HG03460 (cell line): ENCODE results near the gene CHRM4.

Source experiments
- ATAC-seq: cut with Tn5 transposase; IDR thresholded peaks from one replicate; pipeline ENCODE4 v1.9.1; 2021; ENCODE audit not compliant: unreplicated experiment

CHRM4 gene

DNA sequence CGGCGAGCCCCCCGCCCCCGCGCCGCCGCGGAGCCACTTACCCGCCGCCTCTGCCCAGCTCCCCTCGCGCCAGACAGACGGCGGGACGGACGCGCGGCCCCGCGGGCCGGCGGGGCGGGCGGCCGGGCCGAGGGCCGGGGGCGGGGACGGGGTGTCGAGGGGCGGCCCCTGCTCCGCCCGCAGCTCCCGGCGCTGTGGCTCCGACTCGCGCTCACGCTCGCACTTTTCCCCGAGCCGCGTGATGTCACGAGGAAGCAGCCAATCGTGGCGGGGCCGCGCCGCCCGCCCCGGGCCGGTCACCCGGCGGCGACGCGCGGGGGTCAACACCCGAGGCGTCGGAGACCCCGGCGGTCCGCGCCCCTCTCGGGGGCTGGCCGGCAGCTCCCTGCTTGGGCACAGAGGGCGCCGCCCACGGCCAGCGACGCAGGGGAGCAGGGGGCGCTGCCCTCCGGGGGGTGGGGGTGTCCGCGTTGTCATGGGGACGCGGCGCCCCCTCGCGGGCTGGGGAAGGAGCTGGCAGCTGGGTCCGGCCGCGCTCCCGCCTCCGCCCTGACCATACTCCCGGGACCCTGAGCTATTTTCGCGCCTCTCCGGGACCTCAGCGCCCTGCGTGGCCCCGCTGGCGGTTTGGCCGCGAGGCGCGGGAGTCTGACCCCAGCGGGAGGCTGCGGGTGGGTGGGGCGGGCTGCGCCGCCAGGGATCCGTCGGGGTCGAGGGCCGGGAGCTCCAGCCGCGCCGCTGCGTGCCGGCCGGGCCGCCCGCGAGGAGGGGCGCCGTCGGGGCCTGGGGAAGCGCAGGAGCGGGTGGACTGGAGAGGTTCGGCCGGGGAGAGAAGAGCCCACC is at the start of gene CHRM4:
CHRM4 (minus strand) TSS at position 199 of the 843 bp plus-strand sequence. CDS start 5,219 bp downstream, outside the sequence.
- no peak for ATAC-seq

DNA sequence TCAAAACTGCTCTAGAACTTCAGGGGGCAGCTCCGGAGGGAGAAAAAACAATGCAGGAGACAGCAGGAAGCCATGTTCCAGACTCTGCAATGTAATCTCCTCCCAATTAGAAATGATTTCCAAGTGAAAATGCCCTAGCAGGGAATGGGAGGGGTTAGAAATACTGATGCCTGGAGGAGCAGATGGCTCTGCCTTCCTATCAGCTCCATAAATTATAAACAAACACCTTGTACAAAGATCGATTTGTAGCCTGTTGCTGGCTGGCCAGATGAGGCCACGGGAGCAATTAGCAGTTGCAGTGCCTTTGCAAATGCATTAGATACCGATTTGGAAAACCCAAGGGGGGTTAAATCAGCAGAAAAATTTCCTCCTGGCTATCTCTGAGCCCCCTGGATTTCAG is 46.6 kb upstream of the CHRM4 start:
- no peak for ATAC-seq

DNA sequence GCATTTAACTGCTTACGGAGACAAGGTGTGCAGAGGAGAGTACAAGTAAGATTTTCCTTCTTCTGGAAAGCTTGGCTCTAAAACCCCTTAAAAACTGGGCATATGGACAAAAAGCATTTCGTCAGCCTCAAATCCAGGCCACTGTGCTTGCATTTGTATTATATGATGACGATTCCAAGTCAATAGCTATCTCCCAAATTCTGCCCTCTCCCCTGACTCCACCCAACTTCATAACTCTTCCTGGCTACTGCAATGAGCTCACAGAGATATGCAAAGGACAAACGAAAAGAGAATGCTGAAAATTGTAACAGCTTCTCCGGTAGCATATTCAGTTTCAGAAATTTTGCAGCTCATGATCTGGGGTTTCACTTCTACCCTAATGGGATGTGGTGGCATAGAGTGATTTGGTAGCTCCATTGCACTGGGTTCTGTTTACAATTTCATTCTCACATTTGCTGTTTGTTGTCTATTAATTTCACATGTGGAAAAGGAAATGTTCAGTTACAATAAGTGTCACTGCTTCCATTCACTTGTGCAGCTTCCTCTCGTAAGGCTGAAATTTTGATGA is 45.6 kb upstream of the CHRM4 start:
- ATAC-seq, result no peak

DNA sequence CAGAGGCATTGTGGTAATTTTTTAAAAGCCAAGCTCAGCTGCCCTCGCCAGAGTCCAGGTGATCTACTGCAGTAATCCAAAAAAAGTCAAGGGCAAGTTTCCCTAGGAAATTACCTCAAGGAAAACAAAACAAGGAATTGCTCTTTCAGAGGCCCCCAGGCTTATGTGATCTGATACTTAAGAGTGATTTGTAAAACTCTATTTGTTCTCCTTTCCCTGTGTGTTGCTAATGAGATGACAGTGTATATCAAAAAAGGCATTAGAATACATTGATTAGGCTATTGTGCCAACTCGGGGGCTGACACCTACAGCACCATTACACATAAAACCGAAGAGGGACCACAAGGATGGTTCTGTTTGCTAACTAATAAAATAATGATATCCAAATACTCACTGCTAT is 44.5 kb upstream of the CHRM4 start:
- no peak for ATAC-seq

DNA sequence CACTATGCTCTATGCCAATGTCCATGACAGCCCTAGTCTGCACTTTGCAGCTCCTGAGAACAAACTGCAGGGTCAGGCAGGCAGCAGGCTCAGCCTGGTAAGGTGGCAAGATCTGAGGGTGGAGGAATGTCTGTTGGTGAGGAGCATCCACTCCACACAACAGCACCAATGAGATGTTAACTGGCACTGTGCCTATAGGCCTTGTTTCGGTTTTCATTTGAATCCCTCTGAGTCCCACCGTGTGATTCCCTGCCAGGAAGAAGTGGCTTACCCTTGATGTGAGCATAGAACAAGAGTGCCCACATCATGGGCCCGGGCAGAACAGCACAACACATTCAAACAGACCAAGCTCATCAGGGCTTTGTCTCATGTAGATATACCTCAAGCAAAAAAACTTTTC is 44.1 kb upstream of the CHRM4 start:
- ATAC-seq, result no peak

DNA sequence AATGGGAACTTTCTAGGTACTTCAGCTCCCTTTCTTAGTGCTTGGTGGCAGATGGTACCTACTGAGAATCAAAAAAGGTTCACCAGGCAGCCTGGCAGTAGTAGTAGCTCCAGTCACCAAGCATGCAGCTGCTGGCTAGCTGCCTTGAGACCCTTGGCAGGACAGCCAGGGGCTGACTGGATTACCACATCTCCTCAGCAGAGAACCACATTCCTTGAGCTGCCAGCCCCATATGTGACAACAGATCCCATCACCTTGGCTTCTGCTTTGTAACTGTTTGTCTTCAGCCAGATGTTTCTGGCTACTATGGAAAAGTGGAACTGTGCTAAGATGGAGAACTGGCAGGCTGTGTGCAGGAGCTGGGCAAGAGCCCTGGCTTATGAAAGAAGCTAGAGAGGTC is 39.6 kb upstream of the CHRM4 start:
- ATAC-seq, result no peak

DNA sequence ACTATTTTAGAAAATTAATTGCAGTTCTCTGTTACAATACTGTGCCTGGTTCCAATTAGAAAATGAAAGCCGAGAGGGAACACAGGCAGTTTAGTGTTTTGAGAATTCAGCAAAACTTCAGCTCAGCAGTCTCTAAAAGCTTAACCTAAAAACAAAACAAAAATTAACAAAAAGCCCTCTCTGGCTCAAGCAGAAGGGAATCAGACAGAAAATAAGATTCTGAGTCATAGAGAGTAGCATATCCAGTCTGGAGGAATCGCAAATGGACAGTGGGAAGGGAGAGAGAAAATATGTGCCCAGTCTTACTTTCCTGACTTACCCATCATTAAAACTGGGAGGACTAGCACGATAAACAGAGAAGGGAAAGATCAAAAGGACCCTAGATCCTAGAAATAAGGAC is 38.1 kb upstream of the CHRM4 start:
- ATAC-seq, result no peak

DNA sequence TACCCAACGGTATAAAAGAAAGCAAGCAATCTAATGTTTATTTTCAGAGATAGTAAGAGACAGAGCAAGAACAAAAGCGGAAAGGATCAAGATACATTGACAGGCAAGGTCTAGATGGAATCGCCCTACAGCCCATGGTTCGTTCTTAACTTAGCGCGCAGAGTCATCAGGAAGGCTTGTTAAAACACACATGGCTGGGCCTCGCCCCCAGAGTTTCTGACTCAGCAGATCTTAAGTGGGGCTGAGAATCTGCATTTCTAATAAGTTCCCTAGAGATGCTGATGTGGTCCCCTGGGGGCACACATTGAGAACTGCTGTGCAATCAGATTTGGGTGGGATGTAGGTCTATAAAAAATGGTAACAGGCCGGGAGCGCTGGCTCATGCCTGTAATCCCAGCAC is 35.8 kb upstream of the CHRM4 start:
- ATAC-seq, result no peak

DNA sequence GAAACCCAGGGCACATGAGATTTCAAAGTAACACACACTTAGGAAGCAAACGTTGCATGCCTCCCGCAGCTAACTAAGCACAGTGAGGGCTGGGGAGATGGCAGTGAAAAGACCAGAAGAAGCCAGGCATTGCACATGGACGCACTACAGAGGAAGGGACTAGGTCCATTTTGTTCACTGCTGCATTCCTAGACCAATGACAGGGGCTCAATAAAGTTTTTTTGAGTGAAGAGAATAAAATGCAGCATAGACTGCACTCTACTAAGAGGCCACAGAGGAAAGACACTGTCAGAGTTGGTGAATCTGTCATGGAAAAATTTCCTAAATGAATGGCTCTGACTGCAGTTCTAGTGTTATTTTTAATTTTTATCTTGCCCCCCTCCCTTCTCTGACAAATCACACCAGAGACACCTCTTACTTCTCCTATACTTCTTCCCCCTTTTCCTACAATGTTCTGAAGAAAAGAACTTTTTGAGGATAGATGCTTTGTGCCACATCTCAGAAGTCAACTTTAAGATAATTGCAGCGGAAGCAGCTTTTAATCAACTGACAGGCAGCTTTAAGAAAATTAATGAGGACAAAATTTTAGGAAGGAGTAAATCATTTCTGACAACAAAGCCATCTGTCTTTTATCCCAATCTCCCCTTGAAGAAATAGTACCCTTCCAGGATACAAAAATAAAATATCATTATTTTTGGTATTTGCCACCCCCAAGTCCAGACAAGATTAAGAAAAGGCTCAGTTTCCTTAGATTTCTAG is 34.8 kb upstream of the CHRM4 start:
- ATAC-seq, result no peak

DNA sequence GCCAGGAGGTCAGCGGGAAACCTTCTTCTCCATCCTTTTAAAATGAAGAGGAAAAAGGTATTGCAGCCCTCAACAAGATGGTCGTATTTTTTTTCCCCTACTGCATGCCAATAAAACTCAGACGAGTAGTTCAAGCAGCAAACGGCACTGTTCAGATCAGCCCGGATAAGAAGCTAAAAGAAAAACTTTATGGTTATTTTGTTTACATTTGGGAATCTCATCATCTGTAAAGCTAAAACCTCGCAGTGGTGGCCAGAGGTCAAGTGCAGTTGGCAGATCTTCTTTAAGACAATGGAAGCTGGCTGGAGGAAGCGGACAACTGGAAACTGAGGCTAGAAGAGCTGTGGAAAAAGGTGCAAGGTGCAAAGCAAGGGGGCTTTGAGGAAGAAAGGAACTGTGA is 31.0 kb upstream of the CHRM4 start:
- ATAC-seq, result no peak

DNA sequence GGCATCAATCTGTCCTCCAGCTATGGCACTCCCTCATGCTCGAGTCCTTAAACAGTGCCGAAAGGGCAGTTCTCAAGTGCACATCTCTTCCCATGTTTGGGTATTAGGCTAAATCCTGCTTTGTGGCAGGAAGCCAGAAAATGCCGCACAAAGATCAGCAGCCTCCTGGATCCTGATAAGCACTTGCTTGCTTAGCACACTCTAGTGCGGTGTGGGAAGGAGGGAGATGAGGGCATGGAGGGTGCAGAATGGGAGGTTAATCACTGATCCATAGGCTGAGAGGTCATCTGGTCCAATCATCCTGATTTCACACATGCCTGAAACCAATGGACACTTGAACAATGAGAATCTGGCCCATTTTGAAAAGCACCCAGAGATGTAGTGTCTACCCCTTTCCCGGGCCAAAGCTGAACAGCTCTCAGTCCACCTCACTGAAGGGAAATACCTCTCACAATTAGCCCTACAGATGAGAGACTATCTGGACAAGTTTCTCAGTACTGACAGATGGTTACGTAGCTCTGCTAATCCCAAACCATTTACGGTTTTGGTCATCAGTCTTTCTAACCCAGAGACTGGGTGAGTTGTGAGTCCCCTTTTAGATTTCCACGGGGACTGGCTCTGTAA is 29.8 kb upstream of the CHRM4 start:
- no peak for ATAC-seq

DNA sequence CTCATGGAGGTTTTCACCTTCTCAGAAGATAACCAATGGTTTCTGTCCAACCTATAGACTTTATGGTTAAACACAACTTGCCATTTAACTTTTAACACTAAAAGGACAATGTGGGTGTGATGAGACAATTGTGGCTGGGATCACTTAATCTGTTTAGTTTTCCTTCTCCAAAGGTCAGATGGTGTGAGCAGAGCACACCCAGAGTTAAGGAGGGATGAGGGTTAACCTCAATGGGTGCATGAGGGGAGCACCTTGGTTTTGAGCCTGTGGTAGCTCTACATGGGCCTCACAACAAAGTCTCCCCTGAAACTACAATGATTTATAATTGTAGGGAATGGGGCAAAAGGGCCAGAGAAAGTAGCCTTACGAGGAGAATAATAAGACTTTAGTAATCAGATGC is 28.9 kb upstream of the CHRM4 start:
- ATAC-seq, result no peak

DNA sequence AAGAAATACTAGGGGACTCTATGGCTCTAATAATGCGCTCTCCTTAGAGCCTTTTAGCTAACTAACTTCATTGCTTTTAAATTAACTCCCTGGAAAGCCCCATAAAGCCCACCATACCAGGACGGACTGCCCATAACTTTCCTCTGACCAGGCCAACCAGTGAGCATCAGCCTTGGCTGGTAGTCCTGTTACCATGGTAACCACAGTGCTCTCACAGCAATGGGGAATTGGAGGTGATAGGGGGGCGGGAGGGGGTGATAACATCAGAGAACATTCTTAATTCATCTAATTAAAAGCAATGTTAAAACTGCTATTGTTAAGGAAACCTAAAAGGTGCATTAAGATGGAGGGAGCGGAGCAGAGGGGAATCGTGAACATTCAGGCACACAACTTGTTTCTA is 27.2 kb upstream of the CHRM4 start:
- no peak for ATAC-seq

DNA sequence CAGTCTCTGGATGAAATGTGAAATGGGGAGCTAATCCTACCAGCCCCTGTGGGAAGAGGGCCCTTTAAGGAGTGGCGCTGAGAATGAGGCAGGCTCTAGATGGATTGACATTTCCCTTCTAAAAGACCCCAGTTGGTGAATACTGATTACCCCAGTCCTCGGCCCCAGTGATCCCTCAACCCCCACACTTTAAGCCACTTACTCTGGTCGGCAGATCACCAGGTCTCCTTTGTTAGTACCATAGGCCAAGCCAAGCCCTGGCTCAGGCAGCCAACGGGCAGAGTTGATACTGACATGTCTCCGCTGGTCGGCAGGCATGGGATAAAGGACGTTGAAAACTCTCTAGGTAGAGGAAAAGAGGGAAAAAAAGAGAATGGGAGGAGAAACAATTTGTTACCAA is 26.1 kb upstream of the CHRM4 start:
- no peak for ATAC-seq

DNA sequence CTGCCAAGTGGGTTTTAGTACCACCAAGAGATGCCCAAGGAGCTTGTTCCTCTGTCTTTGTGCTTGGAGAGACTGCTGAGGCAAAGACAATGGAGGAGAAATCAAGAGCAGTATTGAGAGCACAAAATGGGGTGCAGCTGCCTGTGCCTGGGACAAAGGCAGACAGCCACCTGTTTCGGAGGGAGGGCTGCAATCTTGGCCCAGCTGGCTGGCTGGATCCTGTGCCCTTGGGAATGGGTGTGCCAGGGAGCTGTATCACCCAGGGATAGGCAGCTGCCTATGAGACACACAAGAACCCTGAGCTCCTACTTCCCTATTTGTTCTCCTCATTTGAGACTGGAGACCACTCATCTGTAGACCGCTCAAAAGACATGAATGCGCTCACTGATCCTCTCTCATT is 23.3 kb upstream of the CHRM4 start:
- no peak for ATAC-seq

DNA sequence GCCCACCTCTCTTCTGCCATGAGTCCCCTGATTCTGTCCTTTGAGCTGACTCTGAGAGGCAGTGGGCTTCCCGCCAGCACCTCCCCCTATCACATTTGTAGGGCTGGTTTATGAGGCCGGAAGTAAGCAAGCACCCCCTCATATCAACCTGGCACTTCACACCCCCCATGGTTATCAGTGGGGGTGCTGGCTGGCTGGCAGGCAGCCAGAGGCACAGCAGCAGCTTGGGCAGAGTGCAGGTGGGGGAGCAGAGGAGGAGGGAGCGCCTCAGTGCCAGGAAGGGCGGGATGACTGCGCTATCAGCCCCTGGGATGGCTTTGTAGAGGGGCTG is 22.9 kb upstream of the CHRM4 start:
- ATAC-seq, result no peak

DNA sequence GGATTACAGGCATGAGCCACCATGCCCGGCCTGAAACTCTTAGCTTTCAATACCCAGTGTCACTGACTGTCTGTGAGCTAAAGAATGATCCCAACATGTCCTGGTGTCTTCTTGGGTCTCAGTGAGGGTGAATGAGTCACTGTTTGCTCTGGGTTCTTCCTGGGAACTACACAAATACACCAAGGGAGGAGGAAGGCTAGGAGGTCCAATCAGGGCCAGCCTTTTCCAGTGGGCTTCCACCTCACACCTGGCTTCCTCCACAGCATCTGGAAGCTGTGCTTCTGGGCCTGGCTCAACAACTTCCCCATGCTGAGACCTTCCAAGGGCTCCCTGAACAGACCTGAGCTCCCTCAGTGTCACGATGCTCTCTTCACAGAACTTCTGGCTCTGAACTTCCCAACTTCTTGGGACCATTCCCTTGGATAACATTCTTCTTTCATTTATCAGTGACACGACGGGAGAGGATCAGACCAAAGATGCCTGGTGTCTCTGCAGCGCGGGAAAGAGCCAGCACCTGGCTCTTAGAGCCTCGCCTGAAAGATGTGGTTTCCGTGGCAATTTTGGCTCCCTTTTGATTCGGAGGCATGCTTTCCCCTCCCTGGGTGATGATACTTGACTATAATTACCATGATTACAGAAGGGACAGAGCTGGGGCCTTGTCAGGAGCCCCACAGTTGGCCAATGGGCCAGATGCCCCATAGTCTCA is 22.3 kb upstream of the CHRM4 start:
- ATAC-seq, result no peak

DNA sequence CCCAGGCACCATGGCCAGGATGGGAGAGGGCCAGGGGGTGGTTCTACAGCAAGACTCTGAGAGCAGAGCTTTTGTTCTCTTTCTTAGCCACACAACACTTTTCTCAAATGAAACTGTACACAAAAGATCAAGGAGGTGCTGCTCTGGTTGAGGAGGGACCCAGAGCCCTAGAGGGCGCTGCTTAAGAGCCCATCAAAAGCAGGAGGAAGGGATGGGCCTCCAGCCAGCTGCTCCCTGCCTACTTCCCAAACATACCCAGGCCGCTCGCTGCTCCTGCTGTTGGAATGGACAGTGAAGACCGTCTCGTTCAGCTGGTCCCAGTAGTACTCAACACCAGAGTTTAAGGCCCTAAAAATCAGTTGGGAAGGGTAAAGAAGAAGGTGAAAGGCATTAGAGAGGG is 18.4 kb upstream of the CHRM4 start:
- ATAC-seq, result no peak

DNA sequence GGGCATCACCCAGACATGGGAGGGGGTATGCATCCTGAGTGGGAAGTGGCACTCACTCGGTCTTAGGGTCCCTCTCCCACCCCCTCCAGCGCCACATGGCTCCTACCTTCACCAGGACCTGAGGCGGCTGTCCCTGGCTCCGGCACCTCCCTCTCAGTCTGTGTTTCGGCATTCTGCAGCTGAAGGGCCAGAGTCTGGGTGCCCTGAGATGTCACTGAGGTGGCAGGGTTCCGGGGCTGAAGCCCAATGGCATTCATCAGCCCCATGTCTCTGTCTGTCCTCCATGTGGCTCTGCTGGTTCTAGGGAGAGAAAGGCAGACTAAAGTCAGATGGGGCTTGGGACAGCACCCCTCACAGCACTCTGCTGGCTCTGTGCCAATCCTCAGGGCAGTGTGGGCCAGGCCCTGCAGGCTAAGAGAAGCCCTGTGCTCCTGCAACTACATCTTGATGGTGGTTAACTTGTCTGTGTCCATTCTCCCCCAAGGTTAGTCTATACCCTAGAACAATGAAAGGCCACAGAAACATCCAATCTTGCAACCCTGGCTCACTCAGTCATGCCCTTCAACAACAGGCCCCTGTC is 16.9 kb upstream of the CHRM4 start:
- ATAC-seq, result no peak

DNA sequence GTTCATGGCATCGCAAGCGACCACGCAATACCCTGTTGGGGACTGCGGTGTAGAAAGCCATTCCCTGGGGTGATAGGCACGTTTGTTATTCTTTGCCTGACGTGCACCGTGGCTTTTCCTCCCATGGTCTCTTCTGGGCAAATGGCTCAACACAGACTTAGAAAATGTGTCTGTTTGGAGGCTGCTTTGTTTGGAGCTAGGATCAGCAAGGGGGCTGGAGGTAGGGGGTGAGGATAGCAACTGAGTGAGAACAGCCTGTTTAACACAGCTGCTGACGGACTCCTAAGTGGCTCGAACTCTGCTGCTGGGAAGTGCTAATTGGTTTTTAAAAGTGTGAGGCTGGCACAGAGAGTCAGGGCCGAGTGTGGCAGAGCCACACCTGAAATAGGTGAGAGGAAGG is 16.1 kb upstream of the CHRM4 start:
- ATAC-seq, result no peak

DNA sequence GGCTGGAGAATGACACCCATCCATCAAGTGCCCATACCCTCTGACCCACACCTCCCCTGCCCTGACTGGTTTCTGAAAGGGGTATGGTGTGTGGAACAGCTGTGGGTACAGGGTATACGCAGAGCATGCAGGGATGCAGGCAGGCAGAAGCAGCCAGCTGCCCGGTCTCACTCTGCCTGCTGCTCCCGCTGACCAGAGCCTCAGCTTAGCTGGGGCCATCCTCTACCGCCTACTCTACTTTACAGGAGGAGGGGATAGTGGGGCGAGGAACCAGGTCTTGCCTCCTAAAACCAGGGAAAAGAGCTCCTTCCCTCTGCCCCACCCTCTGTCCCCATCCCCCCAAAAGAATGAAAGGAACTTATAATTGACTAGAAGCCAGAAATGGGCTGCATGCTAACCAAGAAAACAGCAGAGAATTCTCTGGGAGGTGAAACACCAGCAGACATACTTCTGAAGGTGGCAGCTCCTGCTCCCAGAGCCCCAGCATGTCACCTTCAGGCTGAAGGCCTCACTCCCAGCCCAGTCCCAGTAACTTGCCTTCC is 13.0 kb upstream of the CHRM4 start:
- ATAC-seq, result no peak
